SK-N-SH (cell line): ENCODE measurements around the gene TMEM92. TPM values are rescaled to one million over a fixed set of nuclear protein-coding genes. Genes with fewer than 3 reads are reported as not detected.

Experiments used
- CTCF ChIA-PET: fragments of 300-600, 350-600 bp; formaldehyde crosslinking; extraction: SDS; loops from one replicate; lab custom pipeline; 2021; lab: Yijun Ruan, JAX
- POLR2A ChIA-PET: fragments of 350-600 bp; sonication (Branson Sonifier 250); formaldehyde crosslinking; extraction: SDS; loops from one replicate; lab custom pipeline; 2020; ENCODE audit warnings: antibody characterized with exemption, inconsistent platforms; lab: Yijun Ruan, JAX
- DNase-seq: peaks from one replicate; pipeline ENCODE4 v3.0.0; 2012
- H2AFZ ChIP-seq: fragments of 200-600 bp; sonication (generic); 2 replicates; pipeline ENCODE4 v1.8.1; 2016; ENCODE audit warnings: antibody characterized with exemption, mild to moderate bottlenecking, low read depth
- H3F3A ChIP-seq: fragments of 200-600 bp; sonication (generic); replicated peaks from 2 replicates; pipeline ENCODE3; 2016; ENCODE audit warnings: antibody characterized with exemption, mild to moderate bottlenecking; ENCODE audit not compliant: insufficient read depth
- H3K27ac ChIP-seq, 2 experiments: fragments of 200-500 bp in 1 of 2; fragments of 200-600 bp in 1 of 2; sonication (Bioruptor generic) in 1 of 2; sonication (generic), shearing (Covaris generic) in 1 of 2; 2 replicates each; pipeline versions ENCODE4 v1.5.1 to v1.6.1; 2014 to 2016; ENCODE audit warnings: low read depth in 2 of 2, inconsistent platforms in 1 of 2, low read length in 1 of 2, mild to moderate bottlenecking in 1 of 2, mixed read lengths in 1 of 2
- H3K27me3 ChIP-seq: fragments of 200-600 bp; sonication (generic), shearing (Covaris generic); 2 replicates; pipeline ENCODE4 v1.6.1; 2016; ENCODE audit warnings: mixed run types; ENCODE audit not compliant: insufficient read depth
- H3K36me3 ChIP-seq, 2 experiments: fragments of 200-500 bp in 1 of 2; fragments of 200-600 bp in 1 of 2; sonication (Bioruptor generic) in 1 of 2; sonication (generic) in 1 of 2; replicated peaks in 1 of 2; 2 replicates each; pipeline versions ENCODE3 to v1.5.1; 2014 to 2016; ENCODE audit warnings: low read length in 1 of 2, mild to moderate bottlenecking in 1 of 2; ENCODE audit not compliant: insufficient read depth in 2 of 2, control insufficient read depth in 1 of 2
- H3K4me1 ChIP-seq, 2 experiments: fragments of 200-500 bp in 1 of 2; fragments of 200-600 bp in 1 of 2; sonication (Bioruptor generic) in 1 of 2; sonication (generic), shearing (Covaris generic) in 1 of 2; 2 replicates each; pipeline versions ENCODE4 v1.5.1 to v1.6.1; 2014 to 2016; ENCODE audit warnings: low read depth in 1 of 2, low read length in 1 of 2, mixed run types in 1 of 2; ENCODE audit not compliant: insufficient read depth in 2 of 2, control insufficient read depth in 1 of 2
- H3K4me2 ChIP-seq: fragments of 200-600 bp; sonication (generic), shearing (Covaris generic); 2 replicates; pipeline ENCODE4 v1.6.1; 2017; ENCODE audit warnings: mixed run types
- H3K4me3 ChIP-seq, 2 experiments: fragments of 200-500 bp in 1 of 2; fragments of 200-600 bp in 1 of 2; sonication (Bioruptor generic) in 1 of 2; sonication (generic), shearing (Covaris generic) in 1 of 2; 2 replicates each; pipeline versions ENCODE4 v1.5.1 to v1.8.1; 2014 to 2016; ENCODE audit warnings: low read depth in 2 of 2, inconsistent platforms in 1 of 2, low read length in 1 of 2, mild to moderate bottlenecking in 1 of 2, mixed read lengths in 1 of 2, moderate library complexity in 1 of 2
- H3K79me2 ChIP-seq: fragments of 200-600 bp; sonication (generic); 2 replicates; pipeline ENCODE4 v1.8.1; 2017; ENCODE audit warnings: mild to moderate bottlenecking; ENCODE audit not compliant: insufficient read depth
- H3K9ac ChIP-seq: fragments of 200-600 bp; sonication (generic); 2 replicates; pipeline ENCODE4 v1.6.1; 2017; ENCODE audit warnings: mixed run types
- H3K9me2 ChIP-seq: fragments of 200-600 bp; sonication (generic); 2 replicates; pipeline ENCODE4 v1.6.1; 2017; ENCODE audit warnings: mixed run types
- H3K9me3 ChIP-seq: fragments of 200-600 bp; sonication (generic); 2 replicates; pipeline ENCODE4 v1.6.1; 2017; ENCODE audit warnings: mixed run types, mild to moderate bottlenecking, moderate library complexity
- H4K20me1 ChIP-seq: fragments of 200-600 bp; sonication (generic); 2 replicates; pipeline ENCODE4 v1.6.1; 2017; ENCODE audit warnings: mild to moderate bottlenecking, mixed run types; ENCODE audit not compliant: insufficient read depth
- EZH2phosphoT487 ChIP-seq: fragments of 200-600 bp; sonication (generic); IDR thresholded peaks from 2 replicates; pipeline ENCODE4 v1.6.1; 2017; ENCODE audit warnings: low read depth, mixed run types, mild to moderate bottlenecking, antibody characterized with exemption, moderate library complexity, borderline replicate concordance
- JUND ChIP-seq: IDR thresholded peaks from 2 replicates; pipeline ENCODE4 v1.4.0; 2012
- MXI1 ChIP-seq: IDR thresholded peaks from 2 replicates; pipeline ENCODE4 v1.6.1; 2012; ENCODE audit warnings: mild to moderate bottlenecking, low read depth, low read length, improper control_type of control experiment
- NFIC ChIP-seq: IDR thresholded peaks from 2 replicates; pipeline ENCODE4 v1.4.0; 2012; ENCODE audit warnings: borderline replicate concordance
- NRF1 ChIP-seq: IDR thresholded peaks from 2 replicates; pipeline ENCODE4 v1.6.1; 2012; ENCODE audit warnings: low read depth, mild to moderate bottlenecking, low read length
- POLR2AphosphoS5 ChIP-seq: IDR thresholded peaks from 2 replicates; pipeline ENCODE4 v1.6.1; 2012; ENCODE audit warnings: low read depth, low read length
- RCOR1 ChIP-seq: fragments of 150-350 bp; IDR thresholded peaks from 2 replicates; pipeline ENCODE4 v1.6.1; 2017; ENCODE audit warnings: antibody characterized with exemption, low read length
- RFX5 ChIP-seq: IDR thresholded peaks from 2 replicates; pipeline ENCODE4 v1.6.1; 2012; ENCODE audit warnings: mild to moderate bottlenecking, improper control_type of control experiment, low read length
- RXRA ChIP-seq: IDR thresholded peaks from 2 replicates; pipeline ENCODE4 v1.4.0; 2012; ENCODE audit warnings: low read depth, mild to moderate bottlenecking, borderline replicate concordance
- SMC3 ChIP-seq: IDR thresholded peaks from 2 replicates; pipeline ENCODE4 v1.6.1; 2012; ENCODE audit warnings: low read depth, low read length, improper control_type of control experiment
- TAF1 ChIP-seq: IDR thresholded peaks from 2 replicates; pipeline ENCODE4 v1.6.1; 2012; ENCODE audit warnings: low read depth, mild to moderate bottlenecking, low read length, moderate library complexity, borderline replicate concordance
- YY1 ChIP-seq: IDR thresholded peaks from 2 replicates; pipeline ENCODE4 v1.4.0; 2012; ENCODE audit warnings: low read depth, mild to moderate bottlenecking
- WGBS: methylation state at CpG from one replicate; pipeline ENCODE4 v1.1.6; 2017; ENCODE audit warnings: low lambda C conversion rate; 5-methylcytosine and 5-hydroxymethylcytosine counted together
- polyA plus RNA-seq, 3 experiments: library from polyadenylated mRNA; depleted of rRNA; stranded (reverse); fragments of >200 nt; gene quantifications; 2 replicates each; pipeline ENCODE4 v1.2.3, GENCODE V29; 2012
- TF ChIP-seq, protein P1 (sequence below): fragments of 150-350 bp; IDR thresholded peaks from 2 replicates; pipeline ENCODE4 v1.6.1; 2017; ENCODE audit warnings: antibody characterized with exemption, low read length, low read depth, borderline replicate concordance
- TF ChIP-seq, protein P2 (sequence below): IDR thresholded peaks from 2 replicates; pipeline ENCODE4 v1.4.0; 2012; ENCODE audit warnings: low read depth
- TF ChIP-seq, protein P3 (sequence below): IDR thresholded peaks from 2 replicates; pipeline ENCODE4 v1.4.0; 2012; ENCODE audit warnings: low read depth, borderline replicate concordance
- TF ChIP-seq, protein P4 (sequence below): fragments of 150-350 bp; IDR thresholded peaks from 2 replicates; pipeline ENCODE4 v1.6.1; 2016; ENCODE audit warnings: mild to moderate bottlenecking, low read depth, low read length
- TF ChIP-seq, protein P5 (sequence below): fragments of 200-600 bp; sonication (generic); IDR thresholded peaks from 2 replicates; pipeline ENCODE4 v1.6.1; 2017; ENCODE audit warnings: antibody characterized with exemption, mild to moderate bottlenecking, moderate library complexity
- TF ChIP-seq, protein P6 (sequence below): IDR thresholded peaks from 2 replicates; pipeline ENCODE4 v1.6.1; 2012; ENCODE audit warnings: mild to moderate bottlenecking, low read depth, low read length, moderate library complexity
- TF ChIP-seq, protein P7 (sequence below): IDR thresholded peaks from 2 replicates; pipeline ENCODE4; 2012

Gene TMEM92
- polyA plus RNA-seq, 1 of the 3 experiments (the other 2 are of a cell fraction): 0.46 TPM

DNA sequence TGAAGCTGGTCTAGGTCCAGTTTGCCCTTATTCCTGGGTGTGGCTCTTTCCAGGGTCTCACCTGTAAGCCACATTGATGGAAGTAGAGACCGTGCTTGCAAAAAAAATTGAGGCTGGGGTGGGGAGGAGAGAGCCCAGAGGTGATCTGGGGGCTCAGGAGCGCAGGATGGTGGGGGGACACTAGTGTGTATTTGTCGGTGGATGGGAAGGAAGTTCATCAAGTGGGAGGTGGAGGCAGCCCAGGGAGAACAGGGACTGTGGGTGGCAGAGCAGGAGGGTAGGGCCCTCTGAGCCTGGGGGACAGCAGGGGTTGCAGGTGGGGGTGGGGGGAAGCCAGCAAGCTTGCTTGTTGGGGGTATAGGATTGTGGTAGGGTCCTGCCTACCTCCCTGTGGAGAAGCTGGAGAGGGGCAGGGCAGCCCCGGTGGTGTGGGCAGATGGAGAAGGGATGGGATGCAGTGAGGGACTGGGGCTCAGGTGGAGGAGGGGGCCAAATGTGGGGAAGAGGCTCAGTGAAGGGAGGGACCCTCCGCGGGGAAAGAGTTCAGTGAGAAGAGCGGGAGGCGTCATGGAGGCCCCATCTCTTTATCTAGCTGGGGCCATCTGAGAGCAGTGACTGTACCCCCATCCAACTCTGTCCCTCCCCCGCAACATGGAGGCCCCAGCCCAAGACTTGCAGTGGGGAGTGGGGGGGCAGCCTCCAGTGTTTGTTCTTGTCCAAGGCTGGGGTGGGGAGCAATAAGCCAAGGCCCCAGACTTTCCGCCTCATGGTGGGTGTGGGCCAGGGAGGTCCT, 17.2 kb upstream of the TMEM92 start:
- no peak overlapping the region for H3K27ac ChIP-seq
- no peaks in the 10 kb centered on the region for H3K9me3 ChIP-seq
- no peak overlapping the region for H3K9ac ChIP-seq
- WGBS: 93% methylated on average over 9 of the region's 10 CpGs
- ChIA-PET CTCF (interaction anchor here (0.8 to 6.2 kb wide), 10 partner anchors 8 to 190 kb away, joined by 3 to 47 read pairs (median 6); partner anchors contain the start of gene COL1A1), POLR2A (no interaction called here)
- no peaks in the 10 kb centered on the region for H3K9me2 ChIP-seq
- H3K4me1 ChIP-seq: peaks cover 7 to 19% of the 10 kb centered on the region in 2 experiments; a peak in 2 of 4 replicates
- no peaks in the 10 kb centered on the region for H3K36me3 ChIP-seq
- TF ChIP-seq, protein P1, sequence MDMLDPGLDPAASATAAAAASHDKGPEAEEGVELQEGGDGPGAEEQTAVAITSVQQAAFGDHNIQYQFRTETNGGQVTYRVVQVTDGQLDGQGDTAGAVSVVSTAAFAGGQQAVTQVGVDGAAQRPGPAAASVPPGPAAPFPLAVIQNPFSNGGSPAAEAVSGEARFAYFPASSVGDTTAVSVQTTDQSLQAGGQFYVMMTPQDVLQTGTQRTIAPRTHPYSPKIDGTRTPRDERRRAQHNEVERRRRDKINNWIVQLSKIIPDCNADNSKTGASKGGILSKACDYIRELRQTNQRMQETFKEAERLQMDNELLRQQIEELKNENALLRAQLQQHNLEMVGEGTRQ: no peak
- TF ChIP-seq, protein P2, sequence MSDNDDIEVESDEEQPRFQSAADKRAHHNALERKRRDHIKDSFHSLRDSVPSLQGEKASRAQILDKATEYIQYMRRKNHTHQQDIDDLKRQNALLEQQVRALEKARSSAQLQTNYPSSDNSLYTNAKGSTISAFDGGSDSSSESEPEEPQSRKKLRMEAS: no peak
- TF ChIP-seq JUND (no peak), RFX5 (no peak), POLR2AphosphoS5 (no peak), SMC3 (no peak), NFIC (no peak), YY1 (no peak), EZH2phosphoT487 (no peak), RCOR1 (no peak), NRF1 (no peak), MXI1 (no peak), TAF1 (no peak), RXRA (no peak)
- TF ChIP-seq, protein P3, sequence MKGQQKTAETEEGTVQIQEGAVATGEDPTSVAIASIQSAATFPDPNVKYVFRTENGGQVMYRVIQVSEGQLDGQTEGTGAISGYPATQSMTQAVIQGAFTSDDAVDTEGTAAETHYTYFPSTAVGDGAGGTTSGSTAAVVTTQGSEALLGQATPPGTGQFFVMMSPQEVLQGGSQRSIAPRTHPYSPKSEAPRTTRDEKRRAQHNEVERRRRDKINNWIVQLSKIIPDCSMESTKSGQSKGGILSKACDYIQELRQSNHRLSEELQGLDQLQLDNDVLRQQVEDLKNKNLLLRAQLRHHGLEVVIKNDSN: no peak
- TF ChIP-seq, protein P4, sequence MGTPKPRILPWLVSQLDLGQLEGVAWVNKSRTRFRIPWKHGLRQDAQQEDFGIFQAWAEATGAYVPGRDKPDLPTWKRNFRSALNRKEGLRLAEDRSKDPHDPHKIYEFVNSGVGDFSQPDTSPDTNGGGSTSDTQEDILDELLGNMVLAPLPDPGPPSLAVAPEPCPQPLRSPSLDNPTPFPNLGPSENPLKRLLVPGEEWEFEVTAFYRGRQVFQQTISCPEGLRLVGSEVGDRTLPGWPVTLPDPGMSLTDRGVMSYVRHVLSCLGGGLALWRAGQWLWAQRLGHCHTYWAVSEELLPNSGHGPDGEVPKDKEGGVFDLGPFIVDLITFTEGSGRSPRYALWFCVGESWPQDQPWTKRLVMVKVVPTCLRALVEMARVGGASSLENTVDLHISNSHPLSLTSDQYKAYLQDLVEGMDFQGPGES: no peak
- TF ChIP-seq, protein P5, sequence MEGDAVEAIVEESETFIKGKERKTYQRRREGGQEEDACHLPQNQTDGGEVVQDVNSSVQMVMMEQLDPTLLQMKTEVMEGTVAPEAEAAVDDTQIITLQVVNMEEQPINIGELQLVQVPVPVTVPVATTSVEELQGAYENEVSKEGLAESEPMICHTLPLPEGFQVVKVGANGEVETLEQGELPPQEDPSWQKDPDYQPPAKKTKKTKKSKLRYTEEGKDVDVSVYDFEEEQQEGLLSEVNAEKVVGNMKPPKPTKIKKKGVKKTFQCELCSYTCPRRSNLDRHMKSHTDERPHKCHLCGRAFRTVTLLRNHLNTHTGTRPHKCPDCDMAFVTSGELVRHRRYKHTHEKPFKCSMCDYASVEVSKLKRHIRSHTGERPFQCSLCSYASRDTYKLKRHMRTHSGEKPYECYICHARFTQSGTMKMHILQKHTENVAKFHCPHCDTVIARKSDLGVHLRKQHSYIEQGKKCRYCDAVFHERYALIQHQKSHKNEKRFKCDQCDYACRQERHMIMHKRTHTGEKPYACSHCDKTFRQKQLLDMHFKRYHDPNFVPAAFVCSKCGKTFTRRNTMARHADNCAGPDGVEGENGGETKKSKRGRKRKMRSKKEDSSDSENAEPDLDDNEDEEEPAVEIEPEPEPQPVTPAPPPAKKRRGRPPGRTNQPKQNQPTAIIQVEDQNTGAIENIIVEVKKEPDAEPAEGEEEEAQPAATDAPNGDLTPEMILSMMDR: no peak
- TF ChIP-seq, protein P6, sequence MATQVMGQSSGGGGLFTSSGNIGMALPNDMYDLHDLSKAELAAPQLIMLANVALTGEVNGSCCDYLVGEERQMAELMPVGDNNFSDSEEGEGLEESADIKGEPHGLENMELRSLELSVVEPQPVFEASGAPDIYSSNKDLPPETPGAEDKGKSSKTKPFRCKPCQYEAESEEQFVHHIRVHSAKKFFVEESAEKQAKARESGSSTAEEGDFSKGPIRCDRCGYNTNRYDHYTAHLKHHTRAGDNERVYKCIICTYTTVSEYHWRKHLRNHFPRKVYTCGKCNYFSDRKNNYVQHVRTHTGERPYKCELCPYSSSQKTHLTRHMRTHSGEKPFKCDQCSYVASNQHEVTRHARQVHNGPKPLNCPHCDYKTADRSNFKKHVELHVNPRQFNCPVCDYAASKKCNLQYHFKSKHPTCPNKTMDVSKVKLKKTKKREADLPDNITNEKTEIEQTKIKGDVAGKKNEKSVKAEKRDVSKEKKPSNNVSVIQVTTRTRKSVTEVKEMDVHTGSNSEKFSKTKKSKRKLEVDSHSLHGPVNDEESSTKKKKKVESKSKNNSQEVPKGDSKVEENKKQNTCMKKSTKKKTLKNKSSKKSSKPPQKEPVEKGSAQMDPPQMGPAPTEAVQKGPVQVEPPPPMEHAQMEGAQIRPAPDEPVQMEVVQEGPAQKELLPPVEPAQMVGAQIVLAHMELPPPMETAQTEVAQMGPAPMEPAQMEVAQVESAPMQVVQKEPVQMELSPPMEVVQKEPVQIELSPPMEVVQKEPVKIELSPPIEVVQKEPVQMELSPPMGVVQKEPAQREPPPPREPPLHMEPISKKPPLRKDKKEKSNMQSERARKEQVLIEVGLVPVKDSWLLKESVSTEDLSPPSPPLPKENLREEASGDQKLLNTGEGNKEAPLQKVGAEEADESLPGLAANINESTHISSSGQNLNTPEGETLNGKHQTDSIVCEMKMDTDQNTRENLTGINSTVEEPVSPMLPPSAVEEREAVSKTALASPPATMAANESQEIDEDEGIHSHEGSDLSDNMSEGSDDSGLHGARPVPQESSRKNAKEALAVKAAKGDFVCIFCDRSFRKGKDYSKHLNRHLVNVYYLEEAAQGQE: no peak
- TF ChIP-seq, protein P7, sequence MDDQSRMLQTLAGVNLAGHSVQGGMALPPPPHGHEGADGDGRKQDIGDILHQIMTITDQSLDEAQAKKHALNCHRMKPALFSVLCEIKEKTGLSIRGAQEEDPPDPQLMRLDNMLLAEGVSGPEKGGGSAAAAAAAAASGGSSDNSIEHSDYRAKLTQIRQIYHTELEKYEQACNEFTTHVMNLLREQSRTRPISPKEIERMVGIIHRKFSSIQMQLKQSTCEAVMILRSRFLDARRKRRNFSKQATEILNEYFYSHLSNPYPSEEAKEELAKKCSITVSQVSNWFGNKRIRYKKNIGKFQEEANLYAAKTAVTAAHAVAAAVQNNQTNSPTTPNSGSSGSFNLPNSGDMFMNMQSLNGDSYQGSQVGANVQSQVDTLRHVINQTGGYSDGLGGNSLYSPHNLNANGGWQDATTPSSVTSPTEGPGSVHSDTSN: no peak
- DNase-seq: peak; percentile 30
- H3K79me2 ChIP-seq: no peaks in the 10 kb centered on the region
- no peak overlapping the region for H2AFZ ChIP-seq
- no peak overlapping the region for H3K4me2 ChIP-seq
- peaks cover 8% of the 10 kb centered on the region for H3F3A ChIP-seq
- no peak overlapping the region for H3K4me3 ChIP-seq
- H3K27me3 ChIP-seq: no peaks in the 10 kb centered on the region
- no peaks in the 10 kb centered on the region for H4K20me1 ChIP-seq
